SU-DHL-6 (cell line): ENCODE results near the gene HOXC5.

ENCODE experiments used
- H2AFZ ChIP-seq: fragments of 200-600 bp; sonication (generic); 2 replicates; pipeline ENCODE4 v1.6.1; 2014; ENCODE audit warnings: low read depth, mild to moderate bottlenecking, moderate library complexity, mixed read lengths, antibody characterized with exemption, low read length; ENCODE audit not compliant: severe bottlenecking
- H3F3A ChIP-seq: fragments of 200-600 bp; shearing (Covaris generic); 2 replicates; pipeline ENCODE4 v1.6.0; 2016; ENCODE audit warnings: antibody characterized with exemption, mild to moderate bottlenecking; ENCODE audit not compliant: insufficient read depth
- H3K27ac ChIP-seq: fragments of 200-600 bp; sonication (generic); 2 replicates; pipeline ENCODE4 v1.5.1; 2016; ENCODE audit warnings: low read depth, mild to moderate bottlenecking, low read length, moderate library complexity, mixed read lengths
- H3K27me3 ChIP-seq: fragments of 200-600 bp; sonication (generic), shearing (Covaris generic); 2 replicates; pipeline ENCODE4 v1.6.0; 2014; ENCODE audit warnings: mild to moderate bottlenecking, low read length
- H3K36me3 ChIP-seq: fragments of 200-600 bp; sonication (generic); 2 replicates; pipeline ENCODE4 v1.6.1; 2014; ENCODE audit warnings: mild to moderate bottlenecking, low read length, mixed read lengths
- H3K4me2 ChIP-seq: fragments of 300-600, 200-600 bp; shearing (Covaris generic), sonication (generic); 2 replicates; pipeline ENCODE4 v1.6.0; 2014; ENCODE audit warnings: low read length, low read depth, mild to moderate bottlenecking; ENCODE audit not compliant: poor library complexity, severe bottlenecking
- H3K4me3 ChIP-seq: fragments of 200-600 bp; sonication (generic); 2 replicates; pipeline ENCODE4 v1.5.1; 2014; ENCODE audit warnings: antibody characterized with exemption, low read length, mild to moderate bottlenecking, mixed read lengths; ENCODE audit not compliant: insufficient read depth, poor library complexity, severe bottlenecking
- H3K79me2 ChIP-seq: fragments of 200-600 bp; sonication (generic); 2 replicates; pipeline ENCODE4 v1.6.1; 2014; ENCODE audit warnings: mild to moderate bottlenecking, low read length, moderate library complexity; ENCODE audit not compliant: insufficient read depth
- H3K9ac ChIP-seq: fragments of 200-600 bp; sonication (generic); 2 replicates; pipeline ENCODE4 v1.7.0; 2014; ENCODE audit warnings: mild to moderate bottlenecking, low read length
- H3K9me2 ChIP-seq: fragments of 200-600 bp; sonication (generic); replicated peaks from 2 replicates; pipeline ENCODE4 v1.6.1; 2014; ENCODE audit warnings: low read length; ENCODE audit not compliant: insufficient read depth
- H3K9me3 ChIP-seq: fragments of 200-600 bp; sonication (generic); 2 replicates; pipeline ENCODE4 v1.6.1; 2014; ENCODE audit warnings: low read length, mixed read lengths; ENCODE audit not compliant: insufficient read depth
- H4K20me1 ChIP-seq: fragments of 200-600 bp; sonication (generic); 2 replicates; pipeline ENCODE4 v1.6.1; 2014; ENCODE audit warnings: low read depth, mild to moderate bottlenecking, antibody characterized with exemption, low read length, moderate library complexity, mixed read lengths
- CTCF ChIP-seq: fragments of 200-600 bp; sonication (generic); IDR thresholded peaks from one replicate; pipeline ENCODE4 v1.5.1; 2017; ENCODE audit warnings: antibody characterized with exemption, mild to moderate bottlenecking, low read length, moderate library complexity; ENCODE audit not compliant: insufficient read depth, poor library complexity, severe bottlenecking
- EZH2phosphoT487 ChIP-seq: fragments of 200-600 bp; sonication (generic), shearing (Covaris generic); conservative IDR thresholded peaks from 2 replicates; pipeline ENCODE4 v1.6.1; 2018; ENCODE audit warnings: mild to moderate bottlenecking, antibody characterized with exemption, low read length, moderate library complexity, mixed read lengths

The HOXC5 gene

GRCh38 chr12:54025499-54026405, 7.1 kb upstream of the HOXC5 start:
- no peak overlapping the region for H3K9ac ChIP-seq
- H3K36me3 ChIP-seq = no peaks in the 10 kb centered on the region
- H3K79me2 ChIP-seq = no peaks in the 10 kb centered on the region
- H2AFZ ChIP-seq = no peak overlapping the region
- no peak for TF ChIP-seq EZH2phosphoT487
- TF ChIP-seq CTCF = no peak
- H3K27me3 ChIP-seq = no peaks in the 10 kb centered on the region
- H3K27ac ChIP-seq = no peak overlapping the region
- H3K4me2 ChIP-seq = no peak overlapping the region
- H3K9me3 ChIP-seq = no peaks in the 10 kb centered on the region
- H4K20me1 ChIP-seq = no peaks in the 10 kb centered on the region
- no peaks in the 10 kb centered on the region for H3K9me2 ChIP-seq
- H3K4me3 ChIP-seq = no peak overlapping the region
- no peaks in the 10 kb centered on the region for H3F3A ChIP-seq

GRCh38 chr12:54026640-54027441, 6.0 kb upstream of the HOXC5 start:
- Histone ChIP-seq H3K36me3 (no peaks in the 10 kb centered on the region), H3K9me2 (no peaks in the 10 kb centered on the region), H3K9ac (no peak overlapping the region), H2AFZ (no peak overlapping the region), H3K4me2 (no peak overlapping the region), H3K4me3 (no peak overlapping the region), H3F3A (no peaks in the 10 kb centered on the region), H3K79me2 (no peaks in the 10 kb centered on the region), H3K9me3 (no peaks in the 10 kb centered on the region), H3K27ac (no peak overlapping the region), H4K20me1 (no peaks in the 10 kb centered on the region), H3K27me3 (no peaks in the 10 kb centered on the region)
- TF ChIP-seq CTCF (no peak), EZH2phosphoT487 (no peak)

- Histone ChIP-seq H3K9me3 (no peaks in the 10 kb centered on the region), H3K27me3 (no peaks in the 10 kb centered on the region), H3K4me3 (no peak overlapping the region), H2AFZ (no peak overlapping the region), H3K36me3 (no peaks in the 10 kb centered on the region), H3K79me2 (no peaks in the 10 kb centered on the region), H3K9me2 (no peaks in the 10 kb centered on the region), H3K4me2 (no peak overlapping the region), H3K9ac (no peak overlapping the region), H3K27ac (no peak overlapping the region), H3F3A (no peaks in the 10 kb centered on the region), H4K20me1 (no peaks in the 10 kb centered on the region)
- TF ChIP-seq EZH2phosphoT487 = no peak
- TF ChIP-seq CTCF = no peak
Measured at GRCh38 chr12:54027442-54027786, 5.4 kb upstream of the HOXC5 start.
